Measurements from ENCODE around the gene TSPAN15.

The TSPAN15 gene

DNA sequence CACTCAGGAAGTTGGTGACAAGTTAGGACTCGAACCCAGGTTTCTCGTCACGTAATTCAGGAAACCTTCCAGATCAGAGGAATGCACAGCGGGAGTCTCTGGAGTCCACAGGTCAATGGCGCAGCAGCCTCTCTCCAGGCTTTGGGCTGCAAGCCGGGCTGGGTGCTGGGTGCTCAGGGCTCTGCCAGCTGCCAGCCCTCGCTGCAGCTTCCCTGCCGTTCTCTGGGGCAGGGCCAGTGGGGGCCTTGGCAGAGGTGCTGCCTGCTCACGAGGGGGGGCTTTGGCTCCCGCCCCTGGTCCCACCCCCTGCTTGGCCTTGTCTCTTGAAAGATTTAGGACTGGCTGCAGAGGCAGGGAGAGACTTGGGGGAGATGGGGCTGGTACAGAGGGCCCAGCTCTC is 34.6 kb upstream of the TSPAN15 start, which contains the start of gene TACR2:
Gene TACR2, minus strand, starts transcription at position 224 of the 400 bp plus-strand sequence. CDS start 595 bp downstream, outside the sequence.
- no peak for DNase-seq

DNA sequence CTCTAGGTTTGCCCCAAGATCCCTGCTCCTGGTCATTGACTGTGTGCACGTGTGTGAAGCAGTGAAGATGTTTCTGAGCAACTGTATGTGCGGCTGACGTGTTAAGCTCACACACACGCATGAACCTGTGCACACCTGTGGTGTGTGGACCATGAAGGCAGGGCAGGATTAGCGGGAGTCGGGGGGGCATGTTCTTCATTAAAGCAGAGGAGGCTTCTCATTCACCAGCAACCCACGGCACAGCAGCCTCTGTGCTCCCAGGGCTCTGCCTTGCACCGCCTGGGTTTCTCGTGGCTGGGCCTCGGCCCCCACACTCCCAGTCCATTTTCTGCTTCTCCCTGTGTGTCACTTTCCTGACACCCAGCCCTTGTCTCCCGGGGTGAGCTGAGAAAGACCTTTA is 33.7 kb upstream of the TSPAN15 start:
- DNase-seq: no peak

- DNase-seq: no peak
These were observed 33.1 kb upstream of the TSPAN15 start for GRCh38 chr10:69418052-69418752.

GRCh38 chr10:69419096-69419743 is 32.0 kb upstream of the TSPAN15 start:
- no peak for DNase-seq

DNA sequence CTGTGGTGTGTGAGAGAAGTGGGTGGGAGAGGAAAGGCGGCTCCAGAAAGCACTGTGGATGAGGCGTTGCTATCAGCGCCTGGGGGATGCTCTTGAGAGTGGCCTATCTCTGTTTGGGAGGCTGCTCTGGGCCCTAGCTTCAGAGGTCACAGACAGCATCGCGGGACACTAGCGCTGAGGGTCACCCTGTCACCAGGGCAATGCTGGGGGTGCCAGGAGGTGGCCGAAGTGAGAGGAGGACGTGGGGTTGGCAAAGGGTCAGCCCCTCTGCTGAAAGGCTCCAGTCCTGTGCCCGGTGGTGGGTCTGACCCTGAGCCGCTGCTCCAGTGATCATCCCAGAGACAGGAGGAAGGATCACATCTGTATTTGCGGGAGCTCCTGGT is 31.5 kb upstream of the TSPAN15 start:
- DNase-seq: no peak

DNA sequence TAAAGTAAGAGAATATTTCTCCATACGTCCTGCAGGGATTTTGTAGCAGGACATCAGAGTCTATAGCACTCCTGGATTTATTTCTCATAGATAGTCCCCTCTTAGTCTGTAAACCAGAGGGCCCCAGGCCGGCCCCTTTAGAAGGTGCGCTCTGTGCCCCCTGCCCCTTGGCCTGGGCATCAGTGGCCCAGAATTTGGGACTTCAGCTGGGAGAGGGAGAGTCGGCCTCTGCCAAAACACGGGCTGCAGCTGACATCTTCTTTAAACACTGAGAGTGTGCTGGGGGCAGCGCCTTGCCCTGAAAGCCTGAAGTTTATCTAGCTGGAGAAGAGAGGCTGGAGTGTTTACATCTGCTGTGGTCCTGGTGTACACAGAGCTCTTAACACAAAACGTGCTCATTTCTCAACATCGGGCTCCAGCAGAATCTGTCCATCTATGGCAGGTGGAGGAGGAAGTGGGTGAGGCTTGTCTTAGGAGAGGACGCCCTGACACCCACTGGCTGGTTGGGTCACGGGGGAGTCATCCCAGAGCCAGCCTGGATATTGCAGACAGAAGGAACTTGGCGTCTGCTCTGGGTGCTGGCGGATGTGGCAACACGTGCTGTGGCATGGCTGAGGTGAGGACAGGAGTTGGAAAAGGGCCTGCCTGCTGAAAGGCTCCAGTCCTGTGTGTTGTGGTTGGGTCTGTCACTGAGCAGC is 29.5 kb upstream of the TSPAN15 start:
- DNase-seq: no peak

DNA sequence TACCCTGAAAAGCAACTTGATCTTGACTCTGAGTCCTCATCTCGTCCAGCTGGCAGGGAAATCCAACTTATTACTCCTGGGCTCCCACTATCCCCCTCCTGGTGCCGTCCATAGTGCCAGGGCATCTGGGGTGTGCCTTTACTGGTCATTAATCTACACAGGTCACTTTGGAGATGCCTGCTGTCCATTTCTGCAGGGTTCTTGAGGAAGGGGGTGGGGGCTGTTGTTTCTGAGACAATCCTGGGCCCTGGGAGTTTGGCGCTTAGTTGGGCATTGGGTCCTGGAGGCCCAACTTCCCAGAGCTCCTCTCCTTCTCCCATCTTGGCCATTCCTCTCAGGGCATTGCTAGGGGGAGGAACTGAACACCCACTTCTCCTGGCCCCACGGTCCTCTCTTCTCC is 28.6 kb upstream of the TSPAN15 start:
- DNase-seq: no peak

- no peak for DNase-seq
These were observed 26.2 kb upstream of the TSPAN15 start for GRCh38 chr10:69425041-69425440.

- DNase-seq: no peak
These were observed 25.6 kb upstream of the TSPAN15 start for GRCh38 chr10:69425511-69426298.

- DNase-seq: no peak
These were observed 24.9 kb upstream of the TSPAN15 start for GRCh38 chr10:69426376-69426727.

- DNase-seq: no peak
These were observed 23.1 kb upstream of the TSPAN15 start for GRCh38 chr10:69428165-69428564.

GRCh38 chr10:69434169-69434568 is 17.1 kb upstream of the TSPAN15 start:
- no peak for DNase-seq

- no peak for DNase-seq
These were observed 16.3 kb upstream of the TSPAN15 start for GRCh38 chr10:69434926-69435325.

DNA sequence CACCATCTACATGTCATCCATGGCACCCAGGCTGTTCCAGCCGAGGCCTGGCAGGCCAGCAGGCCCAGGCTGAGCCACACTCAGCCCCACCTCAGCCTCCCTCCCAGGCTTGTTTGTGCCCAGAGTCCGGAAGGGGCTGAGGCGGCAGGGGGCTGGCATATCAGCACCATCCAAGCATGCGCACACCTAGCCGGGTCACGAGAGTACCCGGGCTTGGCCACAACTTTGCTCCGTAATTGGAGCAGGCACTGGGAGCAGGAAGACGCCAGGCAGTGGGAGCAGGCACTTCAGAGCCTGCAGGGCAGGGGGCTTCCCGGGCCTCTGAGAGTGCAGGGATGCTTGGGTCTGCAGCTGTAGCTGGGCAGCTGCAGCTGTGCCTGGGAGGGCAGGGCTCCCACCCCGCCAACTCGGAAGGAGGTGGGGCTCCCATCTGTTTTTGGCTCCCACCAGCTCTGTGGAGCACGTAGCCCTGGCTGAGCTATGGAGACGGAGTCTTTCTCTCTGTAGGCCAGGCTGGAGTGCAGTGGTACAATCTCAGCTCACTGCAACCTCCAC is 15.2 kb upstream of the TSPAN15 start:
- no peak for DNase-seq

- no peak for DNase-seq
These were observed 13.7 kb upstream of the TSPAN15 start for GRCh38 chr10:69437321-69438259.

DNA sequence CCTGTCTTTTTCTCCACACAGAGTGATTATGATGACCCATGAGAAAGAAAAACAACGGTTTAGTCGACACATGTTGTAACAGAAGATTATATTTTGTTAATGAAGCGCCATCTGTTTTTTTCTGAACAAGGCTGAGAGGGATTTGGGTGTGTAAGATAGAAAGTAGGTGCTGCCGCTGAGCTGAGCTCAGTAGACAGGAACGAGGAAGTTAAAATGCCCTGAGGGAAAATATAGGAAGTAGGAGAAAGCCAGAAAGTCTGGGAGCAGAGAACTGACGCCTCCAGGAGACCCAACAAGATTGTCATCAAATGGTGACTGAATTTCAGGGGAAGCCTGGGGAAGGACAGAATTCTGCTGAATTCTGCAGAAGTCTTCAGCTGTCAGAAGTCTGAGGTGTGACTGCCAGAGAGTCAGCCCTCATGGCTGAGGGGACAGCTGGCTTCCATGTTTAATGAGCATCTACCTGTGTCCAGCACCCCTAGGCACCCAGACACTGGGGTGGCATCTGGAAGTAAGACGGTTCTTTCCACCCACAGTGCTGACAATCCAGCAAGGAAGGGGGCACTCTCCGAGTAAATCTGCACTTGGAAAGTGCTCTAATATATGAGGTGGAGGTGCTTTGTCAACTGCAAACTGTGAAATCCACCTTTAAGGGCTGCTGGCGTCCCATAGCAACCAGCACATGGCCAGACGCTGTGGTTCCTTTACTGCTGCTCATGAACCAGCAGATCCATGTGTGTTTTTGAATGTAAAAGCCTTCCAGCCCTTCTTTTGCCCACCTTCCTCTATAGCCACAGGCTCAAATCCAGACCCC is 12.5 kb upstream of the TSPAN15 start:
- DNase-seq: no peak

DNA sequence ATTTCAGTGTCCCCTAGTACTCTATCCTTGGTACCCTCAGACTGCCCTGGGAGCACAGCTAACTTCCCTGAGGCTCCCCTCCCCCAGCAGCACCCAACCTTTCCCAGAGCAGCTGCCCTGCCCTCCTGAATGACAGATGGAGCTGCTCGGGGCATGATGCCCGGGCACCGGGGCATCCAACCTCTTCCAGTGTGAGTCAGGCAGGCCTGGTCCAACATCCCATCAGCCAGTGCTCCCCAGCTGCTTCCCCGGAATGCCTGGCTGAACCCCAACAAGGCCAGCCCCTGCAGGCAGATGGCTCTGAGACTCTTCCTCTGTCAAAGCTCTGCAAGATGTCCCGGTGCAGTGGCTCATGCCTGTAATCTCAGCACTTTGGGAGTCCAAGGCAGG is 11.9 kb upstream of the TSPAN15 start:
- DNase-seq: peak in 40 of 58 donors; percentile 10 to 80 (median 37)

DNA sequence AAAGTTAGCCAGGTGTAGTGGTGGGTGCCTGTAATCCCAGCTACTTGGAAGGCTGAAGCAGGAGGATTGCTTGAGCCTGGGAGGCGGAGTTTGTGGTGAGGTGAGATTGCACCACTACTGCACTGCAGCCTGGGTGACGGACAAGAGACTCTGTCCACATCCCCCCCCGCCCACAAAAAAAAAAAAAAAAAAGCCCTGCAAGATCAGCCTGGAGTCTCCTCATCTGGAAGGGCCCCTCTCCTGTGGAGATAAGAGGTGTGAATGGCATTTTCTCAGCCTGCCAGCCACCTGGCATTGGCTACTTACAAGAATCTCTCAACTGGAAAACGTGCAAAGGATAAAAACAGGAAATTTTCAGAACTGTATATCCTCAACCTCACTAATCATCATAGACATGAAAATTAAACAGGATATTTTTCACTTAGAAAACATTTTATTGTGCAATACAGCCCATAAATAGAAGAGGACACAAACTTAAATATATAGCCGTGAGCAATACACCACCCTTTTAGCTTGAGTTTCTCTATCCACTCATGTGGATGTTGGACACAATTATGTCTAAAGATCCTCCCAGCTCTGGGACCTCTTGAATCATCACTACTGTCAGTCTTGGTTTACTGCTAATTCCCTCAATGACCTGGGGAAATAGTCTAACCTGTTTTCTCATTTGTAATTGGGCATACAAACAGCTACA is 11.3 kb upstream of the TSPAN15 start:
- DNase-seq: no peak

DNA sequence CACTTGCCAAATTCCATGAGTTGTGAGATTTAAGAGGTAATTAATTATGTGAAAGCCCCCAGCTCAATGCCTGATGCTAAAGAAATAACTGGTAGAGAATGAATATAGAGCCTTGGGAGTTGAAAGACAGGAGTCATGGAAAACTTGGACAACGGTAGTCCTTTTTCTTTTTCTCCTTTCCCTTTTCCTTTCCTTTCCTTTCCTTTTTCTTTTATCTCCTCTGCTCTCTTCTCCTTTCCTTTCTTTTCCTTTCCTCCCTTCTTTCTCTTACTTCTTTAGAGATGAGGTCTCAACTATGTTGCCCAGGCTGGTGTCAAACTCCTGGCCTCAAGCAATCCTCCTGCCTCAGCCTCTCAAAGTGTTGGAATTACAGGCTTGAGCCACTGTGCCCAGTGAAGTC is 7.9 kb upstream of the TSPAN15 start:
- DNase-seq: no peak
